Keratinocyte (primary cell): ENCODE measurements around the gene NAGA. TPM values are rescaled to one million over a fixed set of nuclear protein-coding genes. Genes with fewer than 3 reads are reported as not detected.

Source experiments
- DNase-seq: peaks from one replicate; pipeline ENCODE4 v3.0.0-alpha.2; 2011; ENCODE audit warnings: low read depth, missing footprints, low spot score
- FAIRE-seq: peaks from 2 replicates; lab custom pipeline; 2011; peaks lifted over from hg19 to GRCh38; lab: Jason Lieb, UNC
- H2AFZ ChIP-seq: 2 replicates; pipeline ENCODE4 v1.6.0; 2012; ENCODE audit warnings: low read length, control low read depth, inconsistent platforms; ENCODE audit not compliant: control insufficient read depth
- H3K27ac ChIP-seq: 2 replicates; pipeline ENCODE4 v1.5.1; 2011; ENCODE audit warnings: low read length; ENCODE audit not compliant: control insufficient read depth, insufficient read depth
- H3K27me3 ChIP-seq: 3 replicates; pipeline ENCODE4 v1.6.0; 2011; ENCODE audit warnings: low read length; ENCODE audit not compliant: control insufficient read depth, insufficient read depth; ENCODE audit errors: extremely low read depth
- H3K36me3 ChIP-seq, 2 experiments: 2 replicates in 1 of 2; 3 replicates in 1 of 2; pipeline ENCODE4 v1.5.1; 2011; ENCODE audit warnings: low read length in 2 of 2, mild to moderate bottlenecking in 1 of 2; ENCODE audit not compliant: control insufficient read depth in 2 of 2, insufficient read depth in 2 of 2; ENCODE audit errors: extremely low read depth in 1 of 2
- H3K4me1 ChIP-seq: 3 replicates; pipeline ENCODE4 v1.5.1; 2011; ENCODE audit warnings: low read length; ENCODE audit not compliant: control insufficient read depth, insufficient read depth; ENCODE audit errors: extremely low read depth
- H3K4me2 ChIP-seq: 3 replicates; pipeline ENCODE4 v1.6.0; 2011; ENCODE audit warnings: low read depth, low read length; ENCODE audit not compliant: control insufficient read depth, insufficient read depth; ENCODE audit errors: extremely low read depth
- H3K4me3 ChIP-seq, 3 experiments: fragments of 200-600 bp in 1 of 3; sonication (generic) in 1 of 3; 2 replicates in 2 of 3; 3 replicates in 1 of 3; pipeline ENCODE4 v1.5.1; 2011 to 2016; ENCODE audit warnings: low read length in 3 of 3, mild to moderate bottlenecking in 3 of 3, control low read depth in 2 of 3, inconsistent platforms in 1 of 3, low read depth in 1 of 3, mixed read lengths in 1 of 3, mixed run types in 1 of 3, moderate library complexity in 1 of 3; ENCODE audit not compliant: control insufficient read depth in 2 of 3, insufficient read depth in 2 of 3; ENCODE audit errors: extremely low read depth in 1 of 3
- H3K79me2 ChIP-seq: 2 replicates; pipeline ENCODE4 v1.6.0; 2012; ENCODE audit warnings: low read length; ENCODE audit not compliant: control insufficient read depth, insufficient read depth
- H3K9ac ChIP-seq: 3 replicates; pipeline ENCODE4 v1.6.0; 2011; ENCODE audit warnings: low read length; ENCODE audit not compliant: control insufficient read depth, insufficient read depth; ENCODE audit errors: extremely low read depth
- H3K9me1 ChIP-seq: 3 replicates; pipeline ENCODE4 v1.6.0; 2011; ENCODE audit warnings: low read length; ENCODE audit not compliant: control insufficient read depth, insufficient read depth; ENCODE audit errors: extremely low read depth
- H3K9me3 ChIP-seq: 2 replicates; pipeline ENCODE4 v1.5.1; 2012; ENCODE audit warnings: low read depth, low read length; ENCODE audit not compliant: control insufficient read depth
- H4K20me1 ChIP-seq: 3 replicates; pipeline ENCODE4 v1.6.0; 2011; ENCODE audit warnings: low read length; ENCODE audit not compliant: control insufficient read depth, insufficient read depth; ENCODE audit errors: extremely low read depth
- CTCF ChIP-seq, 3 experiments: IDR thresholded peaks in 1 of 3; conservative IDR thresholded peaks in 1 of 3; optimal IDR thresholded peaks in 1 of 3; 2 replicates in 2 of 3; 3 replicates in 1 of 3; pipeline versions ENCODE3 to v1.5.1; 2011; ENCODE audit warnings: low read length in 3 of 3, mild to moderate bottlenecking in 3 of 3, moderate library complexity in 2 of 3, control low read depth in 1 of 3, inconsistent platforms in 1 of 3; ENCODE audit not compliant: insufficient read depth in 2 of 3; ENCODE audit errors: extremely low read depth in 1 of 3
- EZH2 ChIP-seq: IDR thresholded peaks from one replicate; pipeline ENCODE4 v1.6.1; 2012; ENCODE audit warnings: inconsistent platforms, mild to moderate bottlenecking, low read length, moderate library complexity
- dilution Hi-C: fragments of 300-500 bp; cut with MboI; formaldehyde crosslinking; loops from one replicate; pipeline ENCODE4 v1.7.0; 2020; ENCODE audit warnings: low sequenced_read_pairs; ENCODE audit not compliant: extremely low pct_ligation_motif_present
- polyA plus RNA-seq, 5 experiments: library from polyadenylated mRNA; depleted of rRNA in 3 of 5; stranded (reverse) in 3 of 5; stranded (forward) in 1 of 5; unstranded in 1 of 5; fragments of >200 nt; gene quantifications; 1 replicate in 1 of 5; 2 replicates in 3 of 5; 3 replicates in 1 of 5; pipeline versions ENCODE4 v1.2.1 to v1.2.3, GENCODE V29; 2011 to 2012; ENCODE audit warnings: missing spikeins in 2 of 5, low read depth in 1 of 5, low replicate concordance in 1 of 5

The NAGA gene
- polyA plus RNA-seq, 1 donor (not counting 4 experiments of a cell fraction or from before 2014, with no cell fraction given): 17.0 TPM

DNA sequence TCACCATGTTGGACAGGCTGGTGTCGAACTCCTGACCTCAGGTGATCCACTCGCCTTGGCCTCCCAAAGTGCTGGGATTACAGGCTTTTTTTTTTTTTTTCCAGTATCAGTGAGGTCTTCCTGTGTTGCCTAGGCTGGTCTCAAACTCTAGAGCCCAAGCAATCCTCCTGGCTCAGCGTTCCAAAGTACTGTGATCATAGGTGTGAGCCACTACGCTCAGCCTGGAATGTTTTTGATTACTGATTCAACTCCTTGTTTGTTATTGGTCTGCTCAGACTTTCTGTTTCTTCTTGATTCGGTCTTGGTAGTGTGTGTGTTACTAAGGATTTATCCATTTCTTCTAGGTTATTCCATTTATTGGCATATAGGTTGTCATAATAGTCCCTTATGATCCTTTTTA, 31.3 kb downstream of the NAGA start:
- H3K9me3 ChIP-seq: no peaks in the 10 kb centered on the region
- FAIRE-seq: no peak
- DNase-seq: no peak
- no peak overlapping the region for H3K4me2 ChIP-seq
- H3K9me1 ChIP-seq: no peaks in the 10 kb centered on the region
- no peak for TF ChIP-seq CTCF (optimal IDR thresholded peaks at IDR 0.05 in 1 of 3, IDR thresholded peaks at IDR 0.05 in 1 of 3, conservative IDR thresholded peaks at IDR 0.05 in 1 of 3; ENCODE audit: extremely low read depth in 1 of 3, insufficient read depth in 2 of 3, low read length in 3 of 3)
- TF ChIP-seq EZH2: no peak
- no peaks in the 10 kb centered on the region for H3K79me2 ChIP-seq
- no peak overlapping the region for H3K4me3 ChIP-seq
- no peaks in the 10 kb centered on the region for H4K20me1 ChIP-seq
- H3K9ac ChIP-seq: no peak overlapping the region
- H2AFZ ChIP-seq: no peak overlapping the region
- dilution Hi-C loops: no loop called here
- no peak overlapping the region for H3K27ac ChIP-seq
- no peaks in the 10 kb centered on the region for H3K4me1 ChIP-seq
- no peaks in the 10 kb centered on the region for H3K27me3 ChIP-seq
- H3K36me3 ChIP-seq: no peaks in the 10 kb centered on the region

- Histone ChIP-seq H3K4me2 (no peak overlapping the region), H3K27me3 (no peaks in the 10 kb centered on the region), H3K36me3 (no peaks in the 10 kb centered on the region), H4K20me1 (no peaks in the 10 kb centered on the region), H3K4me3 (no peak overlapping the region), H3K9me3 (peaks cover 5% of the 10 kb centered on the region), H3K27ac (no peak overlapping the region), H2AFZ (no peak overlapping the region), H3K79me2 (no peaks in the 10 kb centered on the region), H3K9me1 (no peaks in the 10 kb centered on the region), H3K4me1 (peaks cover 4% of the 10 kb centered on the region), H3K9ac (no peak overlapping the region)
- DNase-seq (no peak), FAIRE-seq (no peak)
- TF ChIP-seq CTCF (optimal IDR thresholded peaks at IDR 0.05 in 1 of 3, IDR thresholded peaks at IDR 0.05 in 1 of 3, conservative IDR thresholded peaks at IDR 0.05 in 1 of 3; ENCODE audit: extremely low read depth in 1 of 3, insufficient read depth in 2 of 3, low read length in 3 of 3) (no peak), EZH2 (no peak)
- dilution Hi-C loops: no loop called here
Observed at GRCh38 chr22:42035256-42035655, 35.4 kb downstream of the NAGA start.
